HPDE6-E6E7 (cell line): Measurements from ENCODE around the gene ZNF512B.
A peak's percentile ranks its signal among the peaks of the same experiment; 100 is the strongest.

Experiments used
- DNase-seq: peaks from one replicate; pipeline ENCODE4 v3.0.0; 2011; ENCODE audit warnings: missing footprints; ENCODE audit errors: extremely low spot score

Gene ZNF512B

GRCh38 chr20:63950701-63951397 is 18.9 kb downstream of the ZNF512B start:
- no peak for DNase-seq

DNA sequence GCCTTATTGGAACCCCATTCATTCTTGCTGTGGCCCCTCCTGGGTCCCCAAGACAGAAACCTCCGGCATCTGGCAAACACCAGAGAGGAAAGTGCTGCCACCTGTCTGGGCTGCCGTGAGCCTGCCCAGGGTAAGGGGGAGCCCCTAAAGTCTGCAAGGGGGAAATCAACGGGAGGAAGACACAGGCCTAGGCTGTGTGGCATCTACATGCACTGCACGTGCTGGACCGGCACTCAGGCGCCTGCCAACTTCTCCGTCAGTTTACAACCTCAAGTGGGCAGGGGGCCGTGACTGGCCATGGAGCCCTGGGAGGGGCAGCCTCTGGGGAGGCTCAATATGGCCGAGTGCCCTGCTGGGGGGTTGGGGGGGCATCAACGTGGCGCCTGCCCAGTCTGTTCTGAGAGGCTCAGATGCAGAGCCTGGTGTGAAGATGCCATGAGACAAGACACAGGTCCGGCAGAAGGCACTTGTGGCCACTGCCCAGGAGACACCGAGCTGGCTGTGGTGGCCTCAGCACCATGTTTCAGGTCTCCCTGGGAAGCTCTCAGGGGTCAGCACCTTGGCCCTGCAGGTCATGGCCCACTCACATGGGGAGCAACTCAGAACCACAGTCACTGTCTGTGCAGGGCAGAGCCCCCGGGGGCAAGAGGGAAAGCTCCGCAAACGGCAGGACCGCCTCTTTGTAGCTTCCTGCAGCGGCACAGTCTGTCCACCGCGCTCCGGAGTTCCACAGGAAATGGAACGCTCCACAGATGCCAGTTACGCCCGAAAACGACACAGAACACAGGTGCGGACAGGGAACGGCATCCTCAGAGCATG is 21.9 kb downstream of the ZNF512B start:
- no peak for DNase-seq

GRCh38 chr20:63946986-63947637 is 22.6 kb downstream of the ZNF512B start:
- no peak for DNase-seq

DNA sequence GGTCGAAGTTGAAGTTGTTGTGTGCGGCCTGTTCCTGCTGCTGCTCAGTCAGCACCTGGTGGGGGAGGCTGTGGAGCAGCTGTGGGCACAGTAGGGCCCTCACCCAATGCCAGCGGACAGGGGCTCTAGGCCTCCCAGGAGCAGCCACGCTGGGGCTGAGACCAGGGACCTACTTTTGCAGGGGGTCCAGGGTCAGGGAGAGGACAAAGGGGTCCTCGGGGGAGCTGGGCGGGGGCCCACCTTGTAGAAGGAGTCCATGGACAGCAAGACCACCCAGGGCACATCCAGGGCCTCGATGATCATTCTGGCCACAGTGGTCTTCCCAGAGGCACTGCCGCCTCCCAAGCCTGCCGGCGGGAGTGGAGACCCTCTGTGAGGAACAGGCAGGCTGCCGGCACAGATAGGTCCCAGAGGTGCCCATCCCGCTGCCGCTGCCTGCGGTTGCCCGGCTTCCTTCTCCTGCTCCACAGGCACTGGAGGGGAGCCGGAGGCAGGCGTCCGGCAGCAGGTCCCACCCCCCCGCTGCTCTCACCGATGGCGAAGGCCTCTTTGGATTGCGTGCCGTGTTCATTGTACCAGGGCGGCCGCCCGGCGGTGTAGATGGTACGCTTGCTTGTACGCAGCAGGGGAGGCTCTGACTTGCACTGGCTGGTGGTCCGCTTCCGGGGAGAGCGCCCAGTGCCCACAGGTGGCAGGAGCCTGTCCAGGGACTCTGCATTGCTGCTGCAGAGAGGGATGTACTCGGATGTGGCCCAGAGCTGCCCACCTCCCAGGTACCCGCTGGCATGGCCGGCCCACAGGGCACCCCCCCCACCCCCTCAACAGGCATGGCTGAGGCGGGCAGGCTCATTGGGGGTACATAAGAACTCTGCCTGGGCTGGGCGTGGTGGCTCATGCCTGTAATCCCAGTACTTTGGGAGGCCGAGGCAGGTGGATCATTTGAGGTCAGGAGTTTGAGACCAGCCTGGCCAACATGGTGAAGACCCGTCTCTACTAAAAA is 23.5 kb downstream of the ZNF512B start:
- no peak for DNase-seq

- DNase-seq: no peak
Measured at GRCh38 chr20:63945031-63945658, 24.6 kb downstream of the ZNF512B start.

DNA sequence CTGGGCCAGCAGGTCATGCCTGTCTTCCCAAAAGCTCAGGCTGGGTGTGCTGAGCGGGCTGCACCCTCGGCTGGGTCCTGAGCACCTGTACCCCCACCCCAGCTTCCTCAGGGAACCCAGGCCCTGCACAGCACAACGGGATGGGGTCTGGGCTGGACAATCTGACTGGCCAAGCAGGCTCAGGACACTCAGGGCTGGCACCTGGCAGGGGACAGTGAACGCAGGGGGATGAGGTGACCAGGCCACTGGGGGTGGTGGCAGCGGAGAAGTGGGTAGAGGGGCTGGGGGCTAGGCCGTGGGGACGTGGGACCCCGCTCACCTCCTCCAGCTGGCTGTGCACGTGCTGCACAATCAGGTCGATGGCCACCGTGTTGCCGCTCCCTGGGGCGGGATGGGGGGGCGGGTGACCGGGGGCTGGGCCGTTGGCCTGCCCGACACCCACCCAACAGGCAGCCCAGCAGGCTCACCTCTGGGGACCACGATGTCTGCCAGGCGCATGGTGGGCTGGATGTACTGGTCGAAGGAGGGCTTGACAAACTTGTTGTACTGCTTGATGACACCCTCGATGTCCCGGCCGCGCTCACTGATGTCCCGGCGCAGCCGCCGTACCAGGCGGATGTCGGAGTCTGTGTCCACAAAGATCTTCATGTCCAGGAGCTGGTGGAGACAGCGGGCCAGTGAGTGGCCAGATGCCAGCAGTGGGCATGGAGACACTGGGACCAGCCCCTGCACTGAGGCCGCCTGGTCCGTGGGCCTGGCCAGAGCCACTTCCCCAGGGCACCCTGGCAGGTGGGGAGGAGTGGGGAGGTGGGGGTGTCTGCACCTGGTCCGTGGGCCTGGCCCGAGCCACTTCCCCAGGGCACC is 25.4 kb downstream of the ZNF512B start:
- no peak for DNase-seq

DNA sequence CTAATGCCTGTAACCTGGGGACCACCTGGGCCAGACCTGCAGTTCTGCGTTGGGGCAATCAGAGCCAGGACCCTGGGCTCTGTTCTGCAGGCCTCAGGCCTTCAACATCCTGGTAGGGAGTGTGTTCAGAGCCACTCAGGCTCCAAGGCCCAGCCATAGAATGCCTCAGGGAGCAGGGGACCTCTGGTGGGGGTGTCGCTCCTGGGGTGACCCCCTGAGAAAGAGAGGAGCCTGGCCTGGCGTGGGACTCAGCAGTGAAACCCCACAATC is 26.0 kb downstream of the ZNF512B start:
- DNase-seq: no peak

DNA sequence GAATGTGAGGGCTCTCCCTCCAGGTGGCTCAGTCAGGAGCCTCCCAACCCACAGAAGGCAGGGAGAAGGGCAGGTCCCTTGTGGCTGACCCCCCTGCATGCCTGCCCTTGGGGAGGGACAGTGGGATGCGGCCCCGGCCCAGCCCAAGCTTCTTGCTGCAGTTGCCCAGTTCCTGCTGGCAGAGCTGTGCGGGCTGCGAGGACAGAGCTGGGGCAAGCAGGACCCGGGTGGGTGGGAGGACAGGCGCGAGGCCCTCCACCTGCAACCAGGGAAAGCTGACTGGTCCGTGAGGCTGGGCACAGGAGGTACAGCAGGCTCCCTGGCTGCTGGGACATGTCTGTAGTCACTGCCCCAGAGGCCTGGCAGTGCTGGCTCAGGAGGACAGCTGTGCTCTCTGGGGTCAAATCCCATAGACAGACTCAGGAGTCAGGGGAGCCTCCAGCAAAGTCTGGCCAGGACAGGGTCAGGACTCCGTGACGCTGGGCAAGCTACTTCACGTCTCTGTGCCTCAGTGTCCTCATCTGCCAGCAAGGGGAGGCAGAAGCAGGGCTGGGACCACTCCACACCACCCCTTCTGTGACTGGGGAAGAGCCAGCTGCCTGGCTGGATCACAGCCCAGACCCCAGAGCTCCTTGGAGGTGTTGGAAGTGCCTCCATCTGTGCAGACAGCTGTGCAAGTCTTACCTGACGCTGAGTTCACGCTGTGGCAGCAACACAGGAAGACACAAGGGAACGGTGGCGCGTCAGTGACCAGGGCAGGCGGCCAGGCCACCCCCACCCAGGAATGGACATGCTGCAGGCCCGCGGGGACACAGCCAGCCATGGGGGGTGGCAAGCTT is 26.5 kb downstream of the ZNF512B start:
- DNase-seq: no peak

DNA sequence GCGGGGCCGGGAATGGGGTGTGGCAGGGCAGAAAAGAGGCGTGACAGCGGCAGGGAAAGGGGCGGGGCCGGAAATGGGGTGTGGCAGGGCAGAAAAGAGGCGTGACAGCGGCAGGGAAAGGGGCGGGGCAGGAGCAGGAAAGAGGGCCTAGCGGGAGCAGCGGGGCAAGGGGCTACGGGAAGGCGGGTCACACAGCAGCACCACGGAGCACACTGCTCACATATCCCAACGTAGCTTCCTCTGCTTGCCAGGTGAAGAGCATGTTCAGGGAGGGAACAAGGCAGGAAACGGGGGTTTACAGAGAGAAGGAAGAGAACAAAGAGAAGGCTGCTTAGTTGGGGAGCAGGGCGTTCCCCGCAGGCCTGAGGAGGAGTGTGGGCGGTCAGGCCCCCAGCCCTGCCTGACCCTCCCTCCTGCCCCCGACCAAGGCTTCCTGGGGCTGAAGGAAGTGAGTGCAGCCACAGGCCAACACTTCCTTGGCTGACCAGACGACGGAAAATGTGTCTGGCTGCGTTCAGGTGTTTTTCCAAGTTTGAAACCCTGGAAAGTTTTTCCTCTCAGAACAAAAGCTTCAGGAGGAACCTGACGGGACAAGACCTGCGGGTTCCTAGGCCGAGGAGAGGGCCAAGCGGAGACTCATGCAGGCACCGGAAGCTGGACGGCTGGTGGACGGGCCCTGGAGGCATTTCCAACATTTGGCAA is 27.3 kb downstream of the ZNF512B start:
- DNase-seq: peak; percentile 56

GRCh38 chr20:63941282-63942081 is 28.2 kb downstream of the ZNF512B start:
- DNase-seq: peak; percentile 90

DNA sequence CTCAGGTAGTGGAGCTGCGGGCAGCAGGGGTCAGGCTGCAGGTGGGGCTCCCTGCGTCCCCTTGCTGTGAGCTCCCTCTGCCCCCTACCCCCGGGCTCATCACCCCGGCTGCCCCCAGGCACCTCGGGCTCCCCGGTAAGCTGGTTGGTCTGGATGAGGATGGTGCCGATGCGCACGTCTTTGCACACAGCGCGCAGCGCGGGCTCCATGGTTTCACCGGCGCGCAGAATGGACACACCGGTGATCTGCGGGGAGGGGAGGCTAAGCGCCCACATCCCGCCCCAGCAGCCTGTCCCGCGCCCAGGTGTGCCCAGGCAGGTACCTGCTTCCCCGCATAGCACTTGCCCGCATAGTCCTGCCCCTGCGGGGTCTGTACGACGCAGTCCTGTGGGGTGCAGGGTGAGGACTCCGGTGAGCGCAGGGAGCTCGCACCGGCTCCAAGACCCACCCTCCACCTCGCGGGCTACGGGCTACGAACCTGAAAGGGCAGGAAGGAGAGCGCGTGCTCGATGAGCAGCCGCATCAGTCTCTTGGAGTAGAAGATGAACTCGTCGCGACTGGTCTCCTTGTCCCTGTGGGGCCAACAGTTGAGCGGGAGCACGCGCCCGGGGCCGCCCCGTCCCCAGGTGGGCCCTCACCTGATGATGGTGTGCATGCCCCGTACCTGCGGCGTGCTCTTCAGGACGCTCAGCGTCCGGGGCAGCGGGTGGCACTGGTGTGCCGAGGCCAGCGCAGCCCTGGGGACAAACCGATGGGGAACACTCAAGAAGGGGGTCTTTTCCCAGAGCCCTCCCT is 29.1 kb downstream of the ZNF512B start:
- DNase-seq: no peak

GRCh38 chr20:63940071-63940471 is 29.7 kb downstream of the ZNF512B start:
- no peak for DNase-seq

DNA sequence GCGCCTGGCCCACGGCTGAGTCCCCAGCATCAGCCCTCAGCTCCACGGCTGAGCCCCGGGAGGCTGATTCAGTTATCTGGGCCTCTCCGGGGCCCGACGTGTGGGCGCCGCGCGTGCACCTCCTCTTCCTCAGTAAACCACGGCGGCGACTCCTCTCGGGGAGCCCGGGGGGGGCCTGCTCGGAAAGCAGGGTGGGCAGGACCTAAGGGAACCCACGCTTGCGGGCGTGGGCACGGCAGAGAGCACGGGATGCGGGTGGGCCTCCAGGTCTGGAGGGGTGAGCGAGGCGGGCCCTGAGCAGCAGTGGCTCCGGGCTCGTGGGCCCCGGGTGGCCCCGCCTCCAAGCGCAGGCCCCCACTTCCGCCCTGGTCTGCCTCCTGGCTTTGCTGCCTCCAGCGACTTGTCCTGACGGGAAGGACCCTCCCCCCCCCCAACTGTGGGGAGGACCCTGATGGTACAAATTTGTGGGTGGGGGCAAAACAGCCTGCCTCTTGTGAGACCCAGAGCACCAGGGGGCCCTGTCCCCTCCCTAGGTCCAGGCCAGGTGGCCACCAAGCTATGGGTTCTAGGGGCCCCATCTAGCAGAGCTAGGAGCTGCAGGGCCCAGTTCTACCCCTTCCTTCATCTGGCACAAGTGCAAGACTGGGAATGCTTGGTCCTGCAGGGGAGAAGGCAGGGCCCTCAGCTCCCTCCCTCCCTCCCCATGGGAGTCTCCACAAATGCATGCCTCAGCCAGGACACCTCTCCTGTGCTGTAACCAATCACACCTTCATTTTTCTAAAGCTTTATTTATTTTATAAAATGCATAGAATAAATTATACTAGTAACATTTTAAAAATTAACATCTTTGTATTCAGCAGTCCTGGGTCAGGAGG is 30.4 kb downstream of the ZNF512B start:
- DNase-seq: no peak

DNA sequence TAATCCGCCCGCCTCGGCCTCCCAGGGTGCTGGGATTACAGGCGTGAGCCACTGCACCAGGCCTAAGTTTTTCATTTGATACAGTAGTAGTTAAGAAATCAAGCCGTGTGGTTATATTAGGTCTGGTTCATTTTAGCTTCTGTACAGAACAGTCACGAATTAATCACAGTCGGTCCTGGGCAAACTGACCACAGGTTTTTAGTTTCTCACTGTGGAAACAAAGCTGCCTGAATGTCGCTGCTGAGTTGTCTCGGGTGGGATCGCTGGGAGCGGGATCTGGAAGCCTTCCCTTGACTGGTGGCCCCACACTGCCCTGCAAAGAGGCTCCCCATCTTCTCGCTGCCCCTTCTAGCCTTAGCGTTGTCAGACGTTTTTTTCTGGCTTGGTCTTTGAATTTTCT is 32.1 kb downstream of the ZNF512B start:
- no peak for DNase-seq

DNA sequence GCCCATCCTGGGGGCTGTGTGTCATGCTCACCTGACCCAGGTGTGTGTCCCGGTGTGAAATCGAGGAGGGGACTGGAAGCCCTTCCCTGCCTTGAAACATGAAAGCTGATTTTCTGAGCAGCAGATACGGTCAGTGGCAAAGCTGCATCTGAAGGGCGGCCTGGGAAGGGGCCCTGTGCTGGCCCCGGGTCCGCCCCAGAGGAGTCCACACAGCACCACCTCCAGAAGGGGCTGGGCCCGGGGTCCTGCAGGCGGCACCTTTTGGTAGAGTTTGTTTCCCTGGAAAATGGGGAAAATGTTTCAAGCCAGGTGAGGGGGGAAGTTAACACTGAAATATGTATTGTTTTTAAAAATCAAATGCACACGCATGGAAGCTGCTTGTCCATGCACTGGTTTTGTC is 34.3 kb downstream of the ZNF512B start:
- no peak for DNase-seq
